GM19351 (cell line): ENCODE data around the gene VILL.
A peak's percentile ranks its signal among the peaks of the same experiment; 100 is the strongest.
"Not testable (repeated sequence)": the region's sequence is repeated elsewhere in the genome, so short reads cannot be mapped to it uniquely, and the experiment has no call there.

Source experiments
- ATAC-seq: cut with Tn5 transposase; IDR thresholded peaks from one replicate; pipeline ENCODE4 v1.9.1; 2021; ENCODE audit warnings: mild to moderate bottlenecking, moderate library complexity; ENCODE audit not compliant: unreplicated experiment

Gene VILL

DNA sequence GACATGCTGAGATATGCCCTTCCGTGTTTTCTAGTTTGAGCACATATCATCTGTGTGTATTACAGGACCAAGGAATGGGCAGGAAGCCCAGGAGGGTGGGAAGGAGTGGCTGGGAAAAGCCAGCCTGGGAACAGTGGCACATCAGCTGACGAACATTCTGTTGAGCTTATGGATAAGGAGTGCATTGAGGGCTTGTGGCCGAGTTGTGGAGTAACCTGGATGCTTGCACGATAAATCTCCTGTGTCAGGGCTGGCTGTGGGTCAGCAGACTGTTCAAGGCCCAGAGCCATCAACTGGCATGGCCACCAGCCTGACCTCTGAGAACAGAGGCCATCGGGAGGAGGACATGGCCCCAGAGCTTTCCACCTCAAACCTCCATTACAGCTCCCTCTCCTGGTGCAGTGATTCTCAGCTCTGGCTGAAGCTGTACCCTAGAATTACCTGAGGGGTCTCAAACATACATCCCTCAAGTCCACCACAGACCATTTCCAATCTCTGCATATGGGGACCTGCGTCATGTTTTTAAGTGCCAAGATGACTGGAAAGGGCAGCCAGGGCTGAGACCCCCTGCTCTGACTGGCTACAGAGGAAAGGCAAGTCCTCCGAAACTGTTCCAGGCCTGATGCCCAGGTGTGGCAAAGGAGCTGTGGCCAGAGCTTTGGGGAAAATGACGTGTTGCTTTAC is 4.8 kb upstream of the VILL start:
- no peak for ATAC-seq

DNA sequence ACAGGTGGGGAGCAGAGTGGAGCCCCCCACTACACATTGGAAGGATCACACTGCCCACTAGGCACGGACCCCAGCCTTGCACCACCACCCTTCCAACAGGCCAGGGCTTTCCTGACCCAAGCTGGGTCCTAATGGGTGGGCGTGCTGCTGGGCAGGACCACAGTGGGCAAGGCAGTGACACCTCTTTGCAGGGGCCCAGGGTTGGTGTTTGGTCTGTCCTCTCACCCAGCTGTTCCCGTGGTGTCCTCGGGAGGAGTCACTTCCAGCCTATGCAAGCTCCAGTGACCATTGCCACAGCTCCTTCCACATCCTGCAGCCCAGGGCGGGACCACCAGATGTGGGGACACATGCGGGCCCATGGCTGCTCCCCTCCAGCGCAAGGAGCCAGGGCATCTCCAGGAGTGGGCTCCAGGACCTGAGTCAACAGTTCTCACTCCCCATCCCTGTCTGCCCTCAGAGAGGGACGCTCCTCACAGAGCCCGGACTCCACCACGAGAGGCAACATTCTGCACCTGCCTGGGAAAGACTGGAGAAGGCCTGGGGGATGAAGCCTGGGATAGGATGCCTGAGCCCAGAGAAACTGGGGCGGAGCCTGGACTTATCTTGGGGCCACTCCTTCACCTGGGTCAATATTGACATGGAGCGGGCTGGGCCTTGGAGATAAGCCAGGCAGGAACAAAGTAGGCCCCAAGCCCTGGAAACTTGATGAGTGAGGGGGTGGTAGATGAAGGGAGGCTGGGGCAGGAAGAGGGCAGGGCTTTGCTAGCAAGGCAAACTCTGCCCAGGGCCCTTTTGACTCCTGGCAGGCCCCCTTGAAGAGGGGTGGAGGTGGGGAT is 3.9 kb upstream of the VILL start:
- ATAC-seq = no peak

DNA sequence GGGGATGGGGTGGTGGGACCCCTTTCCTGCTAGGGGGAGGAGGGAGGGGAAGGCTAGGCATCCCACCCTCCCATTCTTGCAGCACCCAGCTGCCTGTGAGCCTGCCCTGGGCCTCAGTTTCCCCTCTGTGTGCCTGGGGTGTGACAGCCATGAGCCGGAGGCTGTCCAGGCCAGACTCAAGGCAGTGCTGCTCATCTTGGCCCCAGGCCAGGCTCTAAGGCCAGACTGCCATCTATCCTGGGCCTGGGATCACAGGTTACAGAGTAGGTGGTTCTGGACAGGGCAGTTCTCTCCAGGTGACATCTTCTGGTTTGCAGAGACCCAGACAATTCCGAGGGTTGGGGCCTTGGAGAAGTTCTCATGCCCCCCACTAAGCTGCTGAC is 3.3 kb upstream of the VILL start:
- ATAC-seq = no peak

DNA sequence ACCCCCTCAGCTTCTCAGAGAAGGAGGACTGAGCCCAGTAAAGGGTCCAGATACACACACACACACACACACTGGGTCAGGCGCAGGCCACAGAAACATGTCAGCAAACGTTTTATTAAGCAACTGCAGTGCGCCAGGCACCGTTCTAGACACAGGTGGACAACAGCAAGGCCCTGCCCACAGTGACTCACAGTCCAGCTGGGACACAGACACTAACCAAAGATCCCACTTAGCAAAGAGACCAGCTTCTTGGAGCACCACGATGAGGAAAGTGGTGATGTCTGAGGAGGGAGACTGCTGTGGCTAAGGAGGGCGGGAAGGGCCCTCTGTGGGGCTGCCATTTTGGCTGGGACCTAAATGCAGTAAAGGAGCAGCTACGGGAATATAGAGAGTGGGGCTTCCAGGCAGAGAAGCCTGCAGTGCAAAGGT is 2.8 kb upstream of the VILL start:
- no peak for ATAC-seq

DNA sequence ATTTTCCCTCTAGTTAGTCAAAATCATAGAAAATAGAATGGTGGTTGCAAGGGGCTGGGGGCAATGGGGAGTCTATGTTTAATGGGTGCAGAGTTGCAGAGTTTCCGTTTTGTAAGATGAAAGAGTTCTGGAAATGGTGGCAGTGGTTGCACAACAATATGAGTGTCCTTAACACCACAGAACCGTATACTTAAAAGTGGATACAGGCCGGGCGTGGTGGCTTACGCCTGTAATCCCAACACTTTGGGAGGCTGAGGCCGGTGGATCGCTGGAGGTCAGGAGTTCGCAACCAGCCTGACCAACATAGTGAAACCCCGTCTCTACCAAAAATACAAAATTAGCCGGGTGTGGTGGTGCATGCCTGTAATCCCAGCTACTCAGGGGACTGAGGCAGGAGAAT is 2.2 kb upstream of the VILL start:
- not testable (repeated sequence) for ATAC-seq

- no peak for ATAC-seq
Measured at GRCh38 chr3:37988931-37989525, 1.6 kb upstream of the VILL start.

DNA sequence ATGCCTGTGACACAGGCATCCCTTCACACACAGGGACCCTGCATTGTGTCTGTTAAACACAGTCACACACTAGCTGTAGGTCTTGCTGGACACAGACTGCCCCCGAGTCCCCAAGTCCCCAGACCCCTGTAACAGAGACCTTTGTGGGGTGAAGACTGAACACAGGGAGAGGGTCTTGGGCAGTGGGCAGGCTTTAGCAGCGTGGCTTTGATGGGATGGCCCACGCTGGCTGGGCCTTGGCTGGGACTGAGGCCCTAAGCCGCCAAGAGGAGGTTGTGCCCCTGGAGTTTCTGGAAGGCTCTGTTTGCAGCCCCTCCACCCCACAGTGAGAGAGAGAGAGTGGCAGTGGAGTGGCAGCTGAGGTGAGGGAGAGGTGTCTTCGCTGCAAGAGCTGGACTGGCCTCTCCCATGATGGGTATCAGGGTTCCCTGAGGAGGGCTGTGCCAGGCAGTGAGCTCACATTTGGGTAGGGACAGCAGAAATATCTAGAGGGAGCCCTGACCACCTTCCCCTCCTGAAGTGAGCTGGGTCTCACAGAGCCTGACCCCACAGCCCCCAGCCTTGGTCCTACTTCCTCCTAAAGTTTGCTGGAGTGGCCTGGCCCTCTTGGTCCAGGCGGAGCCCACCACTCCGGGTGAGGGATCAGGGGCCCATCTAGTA is 635 bp upstream of the VILL start:
- ATAC-seq = no peak

DNA sequence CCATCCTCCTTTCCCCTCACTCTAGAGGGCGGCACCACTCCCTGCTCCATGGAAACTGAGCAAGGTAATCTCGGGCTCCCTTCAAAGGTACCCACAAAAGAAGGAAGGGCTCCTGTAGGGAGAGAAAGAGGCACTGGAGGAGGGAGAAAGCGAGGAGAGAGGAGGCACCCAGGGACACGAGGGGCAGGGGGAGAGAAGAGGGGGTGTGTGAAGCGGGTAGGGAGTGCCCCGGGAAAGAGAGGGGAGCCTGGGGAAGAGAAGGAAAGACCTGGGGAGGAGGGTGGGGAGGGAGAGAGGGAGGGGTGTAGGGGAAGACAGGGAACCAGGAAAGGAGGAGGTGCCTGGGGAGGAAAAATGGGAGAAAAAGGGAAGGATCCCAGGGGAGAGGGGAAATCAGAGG is 523 bp downstream of the VILL start:
- no peak for ATAC-seq

- no peak for ATAC-seq
Measured at GRCh38 chr3:37991823-37992222, 1.2 kb downstream of the VILL start.

DNA sequence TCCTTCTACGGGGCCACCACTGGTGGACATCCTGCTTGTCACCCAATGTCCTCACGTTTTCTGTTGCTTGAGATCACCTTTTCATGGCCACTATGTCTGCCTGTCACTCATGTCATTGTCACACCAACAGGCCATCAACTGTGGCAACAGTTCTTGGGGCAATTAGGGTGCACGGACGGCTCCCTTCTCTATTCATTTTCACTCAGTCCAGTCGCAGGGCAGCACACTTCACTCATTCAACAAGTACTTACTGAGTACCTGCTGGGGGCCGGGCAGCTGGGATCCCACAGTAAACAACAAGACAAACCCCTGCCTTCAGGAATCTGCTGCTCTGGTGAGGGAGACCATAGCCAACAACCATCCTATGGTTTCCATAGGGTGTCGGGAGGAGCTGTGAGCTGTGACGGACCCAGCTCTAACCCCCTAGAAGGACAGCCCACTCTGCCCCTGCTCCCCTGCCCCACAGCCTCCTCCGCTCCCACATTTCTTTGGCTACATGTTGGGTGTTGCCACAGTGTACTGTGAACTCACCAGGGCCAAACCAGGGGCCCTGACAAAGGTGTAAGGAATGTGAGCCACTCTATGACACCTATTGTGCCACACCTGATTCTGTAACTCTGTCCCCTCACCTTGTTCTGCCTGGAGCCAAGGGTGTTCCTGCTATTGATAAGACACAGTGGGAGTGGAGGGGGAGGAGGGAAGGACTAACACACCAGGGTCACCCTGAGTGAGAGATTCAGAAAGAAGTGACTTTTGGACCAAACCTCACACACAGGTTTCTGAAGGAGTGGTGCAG is 1.9 kb downstream of the VILL start:
- ATAC-seq = no peak

DNA sequence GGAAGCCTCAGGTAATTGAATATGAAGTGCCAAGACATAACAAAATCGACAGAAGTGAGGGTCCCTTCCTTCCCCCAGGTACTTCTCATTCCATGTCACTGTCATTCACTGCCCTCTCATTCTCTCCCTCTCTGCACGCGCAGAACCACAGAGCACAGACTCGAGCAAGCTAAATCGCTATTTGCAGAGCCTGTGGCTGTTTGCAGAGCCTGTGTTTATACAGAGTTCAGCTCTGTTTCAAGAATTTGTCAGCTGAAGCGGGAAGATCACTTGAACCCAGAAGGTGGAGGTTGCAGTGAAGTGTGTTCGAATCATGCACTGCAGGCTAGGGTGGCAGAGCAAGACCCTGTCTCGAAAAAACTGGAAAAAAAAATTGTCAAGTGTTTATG is 2.5 kb downstream of the VILL start:
- no peak for ATAC-seq

- ATAC-seq = no peak
Measured at GRCh38 chr3:37993460-37993819, 2.9 kb downstream of the VILL start.

GRCh38 chr3:37993820-37994638 is 3.4 kb downstream of the VILL start:
- ATAC-seq = peak; percentile 59

DNA sequence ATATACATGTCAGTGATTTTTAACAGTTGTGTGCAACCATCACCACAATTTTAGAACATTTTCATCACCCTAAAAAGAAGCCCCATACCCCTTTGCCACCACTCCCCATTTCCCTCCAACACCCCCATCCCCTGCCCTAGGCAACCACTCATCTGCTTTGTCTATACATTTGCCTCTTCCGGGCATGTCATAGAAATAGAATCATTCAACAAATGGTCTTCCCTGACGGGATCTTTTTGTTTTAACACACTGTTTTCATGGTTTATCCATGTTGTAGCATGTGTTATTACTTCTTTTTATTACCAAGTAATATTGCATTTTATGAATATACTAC is 4.0 kb downstream of the VILL start:
- peak; percentile 1 for ATAC-seq

- no peak for ATAC-seq
Measured at GRCh38 chr3:37995652-37996641, 5.4 kb downstream of the VILL start.

- peak; percentile 57 for ATAC-seq
Measured at GRCh38 chr3:37996785-37997301, 6.3 kb downstream of the VILL start.

- ATAC-seq = no peak
Measured at GRCh38 chr3:37997342-37997741, 6.8 kb downstream of the VILL start.

DNA sequence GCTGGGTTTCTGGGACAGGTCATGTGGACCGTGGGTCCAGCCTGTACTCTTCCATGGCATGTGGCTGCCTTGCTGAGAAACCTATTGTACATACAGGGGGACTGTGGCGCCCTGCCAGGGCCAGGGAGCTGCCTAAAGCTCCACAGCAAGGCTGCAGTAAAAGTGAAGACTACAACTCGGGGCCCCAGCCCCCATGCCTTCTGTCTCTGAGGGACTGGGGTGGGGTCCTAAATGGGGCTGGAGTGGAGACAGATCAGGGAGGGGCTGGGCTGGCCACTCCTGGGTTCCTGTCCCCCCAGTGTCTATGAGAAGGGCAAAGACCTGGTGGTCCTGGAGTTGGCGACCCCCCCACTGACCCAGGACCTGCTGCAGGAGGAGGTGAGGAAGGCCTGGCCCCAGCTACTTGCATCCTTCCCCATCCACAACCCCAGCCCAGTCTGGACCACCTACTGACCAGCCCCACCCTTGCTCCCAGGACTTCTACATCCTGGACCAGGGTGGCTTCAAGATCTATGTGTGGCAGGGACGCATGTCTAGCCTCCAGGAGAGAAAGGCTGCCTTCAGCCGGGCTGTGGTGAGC is 7.3 kb downstream of the VILL start:
- no peak for ATAC-seq
